Vagina (tissue), 2 donors: ENCODE measurements around the gene RNF135.

ENCODE experiments used
- CTCF ChIP-seq, 3 experiments: fragments of 450-650 bp in 2 of 3; fragments of 200-600 bp in 1 of 3; sonication (generic) in 1 of 3; IDR thresholded peaks; one replicate each; pipeline ENCODE4 v1.5.1; 2017 to 2019; ENCODE audit warnings: antibody characterized with exemption in 3 of 3, mild to moderate bottlenecking in 2 of 3, moderate library complexity in 2 of 3
- POLR2A ChIP-seq, 2 donors: fragments of 450-650 bp; IDR thresholded peaks; one replicate each; pipeline ENCODE4 v1.6.1; 2017; ENCODE audit warnings: antibody characterized with exemption in 2 of 2, mild to moderate bottlenecking in 2 of 2, moderate library complexity in 2 of 2

- TF ChIP-seq POLR2A (IDR thresholded peaks at IDR 0.05) = no peak
- no peak for TF ChIP-seq CTCF (IDR thresholded peaks at IDR 0.05)
Observed at GRCh38 chr17:30996486-30996885, 25.6 kb downstream of the RNF135 start.
